Ramos (cell line): ENCODE measurements around the gene FCGBP.

ENCODE experiments used
- in situ Hi-C: fragments of 300-500 bp; cut with MboI; formaldehyde crosslinking; loops from one replicate; pipeline ENCODE4 v1.14.3; 2022; ENCODE audit warnings: low sequenced_read_pairs; ENCODE audit not compliant: unreplicated experiment

FCGBP gene

DNA sequence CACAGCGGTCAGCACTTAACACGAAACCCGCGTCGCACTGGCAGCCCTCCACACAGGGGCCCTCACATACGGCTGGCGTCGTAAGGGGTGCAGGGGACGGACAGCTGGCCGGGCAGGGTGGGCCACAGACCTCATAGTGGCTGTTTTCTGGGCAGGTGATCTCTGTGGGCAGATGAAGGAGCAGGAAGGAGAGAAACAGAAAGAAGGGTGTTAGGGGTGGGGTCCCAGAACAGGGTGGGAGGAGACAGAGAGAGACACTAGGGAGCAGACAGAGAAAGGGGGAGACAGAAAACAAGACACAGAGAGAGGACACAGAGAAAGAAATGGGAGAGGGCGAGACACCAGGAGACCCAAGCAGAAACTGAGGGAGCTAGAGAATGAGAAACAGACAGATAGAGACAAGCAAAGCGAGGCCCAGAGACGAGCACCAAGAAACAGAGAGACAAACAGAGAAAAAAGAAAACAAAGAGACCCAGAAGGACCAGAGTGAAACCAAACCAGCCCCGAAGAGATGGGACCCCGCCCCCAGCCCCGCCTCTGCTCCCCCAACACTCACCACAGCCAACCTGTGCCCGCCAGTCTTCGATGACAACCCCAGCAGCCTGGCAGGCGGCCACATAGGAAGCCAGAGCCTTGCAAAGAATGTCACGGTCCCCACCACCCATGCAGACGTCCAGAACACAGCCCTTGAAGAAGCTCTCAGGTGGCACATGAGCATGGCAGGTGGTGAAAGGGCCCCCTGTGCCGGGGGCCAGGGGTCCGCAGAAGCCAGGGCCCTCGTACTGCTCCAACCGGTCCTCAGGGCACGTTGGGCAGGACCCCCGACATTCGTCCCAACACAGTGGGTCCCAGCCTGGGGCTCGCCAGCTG is 40.8 kb downstream of the FCGBP start:
- in situ Hi-C loops = loop anchor here (25.0 kb wide), 1 partner anchor 269 kb away; no protein-coding TSS in a partner anchor

- in situ Hi-C loops = loop anchor here (25.0 kb wide), 1 partner anchor 270 kb away; no protein-coding TSS in a partner anchor
Observed at GRCh38 chr19:39892506-39892902, 41.9 kb downstream of the FCGBP start.

- in situ Hi-C loops = loop anchor here (25.0 kb wide), 1 partner anchor 270 kb away; no protein-coding TSS in a partner anchor
Observed at GRCh38 chr19:39891660-39892505, 42.6 kb downstream of the FCGBP start.

DNA sequence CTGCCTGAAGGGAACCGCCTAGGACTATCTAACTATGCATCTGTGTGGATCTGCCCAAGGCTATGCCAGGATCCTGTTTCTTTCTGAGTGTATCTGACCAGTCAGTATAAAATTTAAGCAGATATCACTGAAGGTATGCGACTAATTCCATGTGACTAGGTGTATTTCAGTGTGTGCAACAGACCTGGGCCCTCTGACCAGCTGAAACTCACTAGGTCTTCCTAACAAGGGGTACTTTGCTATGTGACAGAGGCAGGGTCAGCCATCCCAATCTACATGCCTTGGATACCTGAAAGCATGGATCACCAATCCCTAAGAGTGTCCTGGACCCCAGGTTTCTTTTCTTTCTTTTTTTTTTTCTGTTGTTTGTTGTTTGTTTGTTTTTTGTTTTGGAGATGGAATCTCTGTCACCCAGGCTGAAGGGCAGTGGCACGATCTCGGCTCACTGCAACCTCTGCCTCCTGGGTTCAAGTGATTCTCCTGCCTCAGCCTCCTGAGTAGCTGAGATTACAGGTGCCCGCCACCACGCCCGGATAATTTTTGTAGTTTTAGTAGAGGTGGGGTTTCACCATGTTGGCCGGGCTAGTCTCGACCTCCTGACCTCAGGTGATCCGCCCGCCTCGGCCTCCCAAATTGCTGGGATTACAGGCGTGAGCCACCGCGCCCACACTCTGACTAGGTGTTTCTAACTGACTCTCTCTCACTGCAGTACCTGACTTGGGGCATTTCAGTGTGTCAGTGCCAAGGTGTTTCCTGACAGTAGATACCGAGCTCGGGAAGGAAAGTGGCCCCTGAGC is 43.5 kb downstream of the FCGBP start:
- in situ Hi-C loops = loop anchor here (25.0 kb wide), 1 partner anchor 271 kb away; no protein-coding TSS in a partner anchor

DNA sequence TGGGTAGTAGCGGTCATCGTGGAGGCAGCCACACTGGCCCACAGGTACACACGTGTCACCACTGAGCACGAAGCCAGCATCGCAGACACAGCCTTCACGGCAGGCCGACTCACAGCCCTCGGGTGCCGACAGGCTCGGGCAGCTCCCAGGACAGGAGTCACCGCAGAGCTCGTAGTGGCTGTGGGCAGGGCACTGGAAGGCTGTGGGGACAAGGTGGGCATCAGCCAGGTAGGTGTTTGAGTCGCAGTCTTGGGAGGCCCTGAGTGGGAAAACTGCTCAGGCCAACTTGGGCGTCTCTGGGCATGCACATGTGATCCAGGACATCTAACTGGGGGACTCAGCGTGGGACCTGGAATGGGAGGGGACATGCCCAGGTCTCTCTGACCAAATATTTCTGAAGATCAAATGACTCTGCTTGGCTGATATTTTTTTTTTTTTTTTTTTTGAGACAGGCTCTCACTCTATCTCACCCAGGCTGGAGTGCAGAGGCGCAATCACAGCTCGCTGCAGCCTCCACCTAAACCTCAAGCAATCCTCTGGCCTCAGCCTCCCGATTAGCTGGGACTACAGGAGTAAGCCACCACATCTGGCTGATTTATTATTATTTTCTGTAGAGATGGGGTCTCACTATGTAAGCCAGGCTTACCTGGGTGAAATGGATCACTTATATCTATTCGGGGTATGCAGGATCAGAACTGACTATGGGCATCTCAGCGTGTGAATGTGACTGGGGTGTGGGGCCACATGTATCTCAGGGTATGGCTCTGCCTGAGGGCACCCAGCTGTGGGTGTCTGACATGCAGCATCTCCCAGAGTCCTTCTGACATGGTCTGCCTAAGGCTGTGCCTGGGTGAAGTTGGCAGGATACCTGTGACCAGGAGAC is 44.3 kb downstream of the FCGBP start:
- in situ Hi-C loops = loop anchor here (25.0 kb wide), 1 partner anchor 272 kb away; no protein-coding TSS in a partner anchor

GRCh38 chr19:39887456-39887951 is 46.9 kb downstream of the FCGBP start:
- in situ Hi-C loops = loop anchor here (25.0 kb wide), 1 partner anchor 275 kb away; no protein-coding TSS in a partner anchor

- in situ Hi-C loops = loop anchor here (25.0 kb wide), 1 partner anchor 276 kb away; no protein-coding TSS in a partner anchor
Observed at GRCh38 chr19:39885821-39886554, 48.4 kb downstream of the FCGBP start.

DNA sequence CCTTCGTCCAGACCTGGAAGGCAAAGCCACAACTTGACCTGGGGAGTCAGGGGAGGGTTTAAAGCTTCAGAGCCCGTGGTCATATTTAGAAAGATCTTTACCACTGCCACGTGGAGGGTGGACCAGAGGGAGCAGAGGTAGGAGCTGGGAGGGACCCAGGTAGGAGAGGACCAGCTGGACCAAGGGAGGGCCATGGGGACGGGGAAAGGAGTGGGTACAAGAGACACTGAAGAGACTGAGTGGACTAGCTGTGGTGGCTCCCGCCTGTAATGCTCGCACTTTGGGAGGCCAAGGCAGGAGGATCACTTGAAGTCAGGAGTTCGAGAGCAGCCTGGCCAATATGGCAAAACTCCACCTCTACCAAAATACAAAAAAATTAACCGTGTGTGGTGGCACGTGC is 49.7 kb downstream of the FCGBP start:
- in situ Hi-C loops = loop anchor here (25.0 kb wide), 1 partner anchor 278 kb away; no protein-coding TSS in a partner anchor
